NCI-H2227 treated with DMSO at 0.1 percent for 48 hours (cell line): Measurements from ENCODE around the gene FOXO3.
A peak's percentile ranks its signal among the peaks of the same experiment; 100 is the strongest.
"Not testable (repeated sequence)": the region's sequence is repeated elsewhere in the genome, so short reads cannot be mapped to it uniquely, and the experiment has no call there.

Experiments used
- DNase-seq: peaks from one replicate; lab custom pipeline; 2025; lab: John Stamatoyannopoulos, UW

Gene FOXO3

GRCh38 chr6:108560463-108561308, at the start of gene FOXO3:
Gene FOXO3 (plus strand): TSS chr6:108560917. CDS start chr6:108561209, 292 bp downstream.
- peak; percentile 70 for DNase-seq

GRCh38 chr6:108518714-108519576, 41.8 kb upstream of the FOXO3 start:
- no peak for DNase-seq

DNA sequence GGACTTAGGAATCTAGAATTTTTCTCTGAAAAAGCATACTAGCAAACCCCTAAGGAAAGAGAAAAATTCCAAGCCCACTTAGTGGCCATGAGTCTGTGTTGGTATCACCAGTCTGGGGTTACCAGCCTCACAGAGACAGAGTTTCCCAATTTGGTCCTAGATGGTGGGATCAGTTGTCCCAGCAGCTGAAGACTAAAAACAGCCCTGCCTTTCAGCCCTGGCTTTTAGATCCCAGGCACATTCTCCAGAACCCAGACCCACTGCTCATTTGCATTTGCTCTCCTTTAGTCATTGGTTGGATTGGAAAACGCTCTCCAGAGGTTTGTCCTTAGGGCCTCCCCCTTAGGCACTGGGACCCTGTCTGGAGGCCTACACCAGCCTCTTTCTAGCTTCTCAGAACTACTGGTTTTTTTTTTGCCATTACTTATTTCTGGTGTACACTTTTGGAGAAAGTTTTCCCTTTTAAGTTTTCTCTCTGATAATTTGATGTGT, 39.1 kb upstream of the FOXO3 start:
- DNase-seq, result no peak

GRCh38 chr6:108523697-108524096, 37.0 kb upstream of the FOXO3 start:
- DNase-seq, result no peak

DNA sequence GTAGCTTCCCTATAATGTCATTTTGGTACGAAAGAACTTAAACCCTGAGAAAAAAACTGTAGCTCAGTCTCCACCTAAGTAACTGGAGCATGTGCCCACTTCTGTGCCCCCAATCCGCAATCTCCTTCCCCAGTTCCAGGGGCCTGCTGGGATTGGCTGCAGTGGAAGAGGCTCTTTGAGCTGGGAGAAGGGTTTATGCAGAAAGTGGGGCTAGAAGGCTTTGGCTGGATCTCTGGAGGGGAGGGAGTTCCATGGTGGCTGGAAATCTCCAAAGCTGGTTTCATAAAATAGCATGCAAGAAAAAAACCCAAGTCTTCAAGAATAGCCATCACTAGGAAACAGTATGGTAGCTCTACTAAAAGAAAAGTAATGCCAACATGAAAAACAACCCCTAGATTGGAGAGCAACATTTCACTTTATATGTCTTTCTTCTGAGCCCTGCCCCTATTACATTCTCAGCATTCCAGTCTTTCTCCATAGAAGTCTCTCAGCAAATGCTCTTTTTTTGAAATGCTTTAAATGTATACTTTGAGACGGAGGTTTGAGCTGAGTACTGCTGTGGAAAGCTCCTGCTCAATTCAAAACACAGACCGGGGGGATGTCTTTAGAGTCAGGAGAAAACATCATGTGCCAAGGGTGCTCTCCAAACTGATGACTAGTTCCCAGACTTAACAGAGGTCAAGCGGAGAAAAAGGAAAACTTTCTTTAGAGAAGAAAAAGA, 36.0 kb upstream of the FOXO3 start:
- DNase-seq, result no peak

- peak; percentile 5 for DNase-seq
Observed at GRCh38 chr6:108526739-108527174, 34.0 kb upstream of the FOXO3 start.

GRCh38 chr6:108528878-108529277, 31.8 kb upstream of the FOXO3 start:
- no peak for DNase-seq

DNA sequence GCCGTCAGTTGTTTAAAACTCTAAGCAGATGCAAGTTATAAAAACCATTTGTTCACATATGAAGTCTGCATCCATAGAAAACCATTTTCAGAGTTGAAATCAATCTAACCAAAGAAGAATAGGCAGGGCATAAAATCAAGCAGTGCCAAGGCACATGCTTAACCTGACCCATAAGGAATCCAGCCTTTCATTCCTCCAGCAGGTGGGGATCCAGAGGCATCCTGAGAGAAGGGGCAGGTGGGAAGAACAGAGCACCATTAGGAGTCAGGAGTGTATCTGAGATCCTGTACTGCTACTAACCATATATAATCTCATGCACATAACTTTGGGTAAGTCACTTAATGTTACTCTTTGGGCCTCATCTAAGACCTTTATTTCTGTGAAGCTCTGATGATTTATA, 29.4 kb upstream of the FOXO3 start:
- DNase-seq, result no peak

- DNase-seq, result no peak
Observed at GRCh38 chr6:108535114-108535742, 25.5 kb upstream of the FOXO3 start.

DNA sequence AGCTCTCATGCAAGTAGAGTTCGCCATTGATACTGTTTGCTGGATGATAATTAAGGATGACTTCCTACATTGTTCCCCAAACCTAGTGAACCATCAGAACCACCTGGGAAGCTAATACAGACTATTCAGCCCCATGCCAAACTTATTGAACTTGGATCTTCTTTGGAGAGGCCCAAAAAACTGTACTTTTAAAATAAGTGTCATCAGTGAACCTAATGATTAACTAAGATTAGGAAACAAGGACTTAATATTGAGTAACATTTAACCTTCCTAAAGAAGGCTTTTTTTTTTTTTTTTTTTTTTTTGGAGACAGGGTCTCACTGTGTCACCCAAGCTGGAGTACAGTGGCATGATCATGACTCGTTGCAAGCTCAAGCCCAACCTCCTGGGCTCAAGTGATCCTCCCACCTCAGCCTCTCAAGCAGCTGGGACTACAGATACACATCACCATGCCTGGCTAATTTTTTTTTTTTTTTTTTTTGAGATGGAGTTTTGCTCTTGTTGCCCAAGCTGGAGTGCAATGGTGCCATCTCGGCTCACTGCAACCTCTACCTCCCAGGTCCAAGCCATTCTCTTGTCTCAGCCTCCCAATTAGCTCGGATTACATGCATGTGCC, 24.7 kb upstream of the FOXO3 start:
- not testable (repeated sequence) for DNase-seq

DNA sequence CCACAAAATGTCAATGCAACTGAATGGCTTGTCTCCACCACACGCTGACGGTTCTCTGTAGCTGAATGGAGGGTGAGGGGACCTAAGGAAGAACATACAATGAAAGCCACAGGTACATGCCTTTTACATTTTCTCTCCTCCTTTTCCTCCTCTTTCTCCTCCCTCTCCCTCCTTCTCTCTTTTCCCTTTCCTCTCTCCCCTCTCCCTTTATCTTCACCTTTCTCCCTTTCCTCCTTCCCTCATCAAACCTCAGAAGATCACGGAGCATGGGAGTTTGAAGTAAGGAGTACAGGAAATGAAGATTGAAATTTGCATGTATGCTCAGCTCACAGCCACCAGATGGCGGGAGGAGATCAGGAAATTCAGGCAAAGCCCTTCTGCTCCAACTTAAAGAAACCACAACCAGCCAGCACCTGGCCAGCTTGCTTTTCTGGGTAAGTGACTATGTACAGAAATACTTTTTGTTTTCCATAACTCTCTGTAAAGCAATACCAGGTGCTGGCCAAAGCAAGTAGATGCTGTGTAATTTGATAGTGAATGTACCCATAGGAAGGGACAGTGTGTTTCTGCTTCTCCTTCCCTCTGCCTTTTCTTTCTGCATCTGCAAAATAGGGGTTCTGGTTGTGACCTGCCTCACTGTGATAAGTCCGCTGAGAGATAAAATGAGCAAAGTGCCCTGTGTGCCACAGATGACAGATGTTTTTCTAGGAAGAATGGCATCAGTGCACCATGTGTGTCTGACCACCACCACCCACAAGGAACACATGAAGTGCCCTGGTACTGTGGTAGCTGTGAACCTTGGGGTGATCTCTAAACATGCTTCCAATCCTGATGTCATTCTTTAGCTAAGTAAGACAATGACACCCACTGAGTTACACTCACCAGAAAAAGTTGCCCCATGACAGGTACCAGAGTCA, 18.6 kb upstream of the FOXO3 start:
- peak; percentile 73 for DNase-seq

- no peak for DNase-seq
Observed at GRCh38 chr6:108543175-108543940, 17.4 kb upstream of the FOXO3 start.

- DNase-seq, result no peak
Observed at GRCh38 chr6:108544606-108545005, 16.1 kb upstream of the FOXO3 start.

- no peak for DNase-seq
Observed at GRCh38 chr6:108546079-108547049, 14.4 kb upstream of the FOXO3 start.

DNA sequence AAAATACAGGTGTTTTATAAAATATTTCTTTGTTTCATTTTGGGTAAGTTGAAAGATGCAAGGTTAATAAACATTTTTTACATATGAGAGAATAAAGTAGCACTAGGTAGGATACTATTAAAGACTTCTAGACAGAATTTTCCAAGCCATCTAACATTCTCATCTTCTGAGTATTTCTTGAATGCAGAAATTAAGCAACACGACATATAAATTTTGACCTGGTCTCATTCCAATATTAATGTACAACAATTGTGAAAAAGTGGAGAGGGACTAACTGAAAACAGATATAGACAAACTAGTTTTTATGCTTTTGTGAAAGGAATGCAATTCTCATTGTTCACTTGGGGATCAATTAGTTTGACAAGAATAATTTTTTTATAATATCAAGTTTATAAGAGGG, 11.5 kb upstream of the FOXO3 start:
- no peak for DNase-seq

- no peak for DNase-seq
Observed at GRCh38 chr6:108549741-108550140, 11.0 kb upstream of the FOXO3 start.

- no peak for DNase-seq
Observed at GRCh38 chr6:108550256-108550655, 10.5 kb upstream of the FOXO3 start.

- DNase-seq, result no peak
Observed at GRCh38 chr6:108555399-108556052, 5.2 kb upstream of the FOXO3 start.
